Right forelimb (tissue), 1 donor: ENCODE results near the gene FBRSL1.
"Not testable (repeated sequence)": the region's sequence is repeated elsewhere in the genome, so short reads cannot be mapped to it uniquely, and the experiment has no call there.

Experiments used
- DNase-seq: peaks from one replicate; pipeline ENCODE4 v3.0.0-alpha.2; 2018

Gene FBRSL1

DNA sequence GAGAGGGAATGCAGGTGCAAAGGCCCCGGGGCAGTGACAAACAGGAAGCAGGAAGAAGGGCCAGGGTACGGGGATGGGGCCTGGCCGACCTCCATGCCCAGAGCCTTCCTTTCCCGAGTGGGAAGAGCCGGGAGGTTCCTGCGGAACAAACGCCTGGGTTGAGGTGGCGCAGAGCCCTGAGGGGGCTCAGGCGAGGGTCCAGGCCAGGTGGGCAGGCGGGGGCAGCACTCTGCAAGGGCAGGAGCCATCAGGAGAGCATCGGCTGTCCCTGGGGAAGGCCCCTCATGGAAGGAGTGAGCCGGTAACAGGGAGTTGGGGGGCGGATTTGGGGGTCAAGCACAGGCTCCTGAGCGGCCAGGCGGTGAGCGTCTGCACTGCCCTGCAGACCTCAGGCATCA lies 18.1 kb upstream of the FBRSL1 start:
- no peak for DNase-seq

DNA sequence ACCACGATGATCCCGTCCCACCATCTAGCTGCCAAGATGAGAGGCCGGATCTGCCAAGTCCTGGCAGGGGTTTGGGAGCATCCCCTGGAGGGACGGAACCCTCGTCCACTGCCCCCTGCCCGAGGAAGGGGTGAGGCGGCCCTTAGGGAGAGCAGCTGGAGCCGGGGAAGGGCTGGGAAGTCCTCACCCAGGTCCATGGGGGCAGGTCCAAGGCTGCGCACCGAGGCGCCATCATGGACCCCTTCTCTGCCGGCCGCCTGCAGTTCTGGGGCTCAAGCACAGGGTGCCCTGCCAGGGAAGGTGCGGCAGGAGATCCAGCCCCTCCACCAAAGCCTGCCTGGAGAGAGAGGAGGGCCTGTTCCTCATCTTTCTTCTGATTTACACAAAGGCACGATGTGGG lies 17.6 kb upstream of the FBRSL1 start:
- no peak for DNase-seq

DNA sequence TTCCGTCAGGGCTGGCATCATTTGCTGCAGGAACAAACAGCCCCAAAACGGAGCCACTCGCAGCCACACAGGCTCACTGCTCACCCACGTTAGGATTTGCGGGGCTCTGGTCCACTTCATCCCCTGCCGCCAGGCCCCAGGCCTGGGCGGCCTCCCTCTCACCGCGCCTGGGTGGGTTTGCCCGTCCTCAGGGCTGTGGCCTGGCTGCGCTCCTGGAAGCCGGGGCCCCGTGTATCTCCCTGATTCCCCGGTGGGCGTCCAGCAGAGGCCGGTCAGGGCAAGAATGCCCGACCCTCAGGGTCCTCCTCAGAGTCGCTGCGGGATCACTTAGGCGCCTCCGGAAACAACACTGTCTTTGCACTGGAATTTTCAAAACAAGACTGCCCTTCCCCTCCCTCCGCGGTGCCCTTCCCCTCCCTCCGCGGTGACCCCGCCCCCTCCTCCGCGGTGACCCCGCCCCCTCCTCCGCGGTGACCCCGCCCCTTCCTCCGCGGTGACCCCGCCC lies 15.7 kb upstream of the FBRSL1 start:
- no peak for DNase-seq

DNA sequence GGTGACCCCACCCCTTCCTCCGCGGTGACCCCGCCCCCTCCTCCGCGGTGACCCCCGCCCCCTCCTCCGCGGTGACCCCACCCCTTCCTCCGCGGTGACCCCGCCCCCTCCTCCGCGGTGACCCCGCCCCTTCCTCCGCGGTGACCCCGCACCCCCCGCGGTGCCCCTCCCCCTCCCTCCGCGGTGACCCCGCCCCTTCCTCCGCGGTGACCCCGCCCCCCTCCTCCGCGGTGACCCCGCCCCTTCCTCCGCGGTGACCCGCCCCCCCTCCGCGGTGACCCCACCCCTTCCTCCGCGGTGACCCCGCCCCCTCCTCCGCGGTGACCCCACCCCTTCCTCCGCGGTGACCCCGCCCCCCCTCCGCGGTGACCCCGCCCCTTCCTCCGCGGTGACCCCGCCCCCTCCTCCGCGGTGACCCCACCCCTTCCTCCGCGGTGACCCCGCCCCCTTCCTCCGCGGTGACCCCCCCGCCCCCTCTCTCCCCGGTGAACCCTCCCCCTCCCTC lies 15.1 kb upstream of the FBRSL1 start:
- not testable (repeated sequence) for DNase-seq

DNA sequence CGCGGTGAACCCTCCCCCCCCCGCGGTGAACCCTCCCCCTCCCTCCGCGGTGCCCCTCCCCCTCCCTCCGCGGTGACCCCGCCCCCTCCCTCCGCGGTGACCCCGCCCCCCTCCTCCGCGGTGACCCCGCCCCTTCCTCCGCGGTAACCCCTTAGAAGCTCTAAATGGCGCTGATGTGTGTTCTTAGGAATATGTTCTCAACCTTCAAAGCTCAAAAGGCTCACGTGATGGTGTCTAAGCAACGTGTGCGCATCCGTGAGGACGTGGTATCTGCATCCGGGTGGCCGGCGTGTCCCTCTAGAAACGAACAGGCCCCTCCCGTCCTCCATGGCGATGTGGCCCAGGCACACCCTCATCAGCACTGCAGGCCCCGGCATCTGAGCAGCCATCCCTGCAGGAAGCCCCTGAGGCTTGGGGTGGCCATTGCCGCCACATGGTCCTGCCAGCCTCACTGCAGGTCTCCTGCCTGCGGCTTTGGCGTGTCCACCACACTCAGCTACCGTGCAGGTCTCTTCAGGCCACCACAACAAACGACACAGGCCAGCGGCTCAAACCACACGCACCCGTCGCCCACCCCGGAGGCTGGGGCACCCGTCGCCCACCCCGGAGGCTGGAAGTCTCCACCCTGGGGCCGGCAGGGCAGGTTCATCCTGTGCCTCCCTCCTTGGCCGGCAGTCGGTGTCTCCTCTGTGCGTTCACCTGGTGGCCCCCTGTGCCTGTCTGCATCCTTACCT lies 14.5 kb upstream of the FBRSL1 start:
- no peak for DNase-seq

DNA sequence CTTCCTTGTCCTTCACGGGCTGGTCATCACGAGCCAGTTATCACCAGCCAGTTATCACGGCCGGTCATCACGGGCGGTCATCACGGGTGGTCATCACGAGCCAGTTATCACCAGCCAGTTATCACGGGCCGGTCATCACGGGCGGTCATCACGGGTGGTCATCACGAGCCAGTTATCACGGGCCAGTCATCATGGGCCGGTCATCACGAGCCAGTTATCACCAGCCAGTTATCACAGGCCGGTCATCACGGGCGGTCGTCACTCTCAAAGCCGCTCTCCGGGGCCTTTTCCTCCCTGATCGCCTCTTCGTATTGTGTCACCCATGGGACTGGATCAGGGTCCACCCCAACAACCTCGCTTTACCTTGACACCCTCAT lies 13.9 kb upstream of the FBRSL1 start:
- DNase-seq = no peak

DNA sequence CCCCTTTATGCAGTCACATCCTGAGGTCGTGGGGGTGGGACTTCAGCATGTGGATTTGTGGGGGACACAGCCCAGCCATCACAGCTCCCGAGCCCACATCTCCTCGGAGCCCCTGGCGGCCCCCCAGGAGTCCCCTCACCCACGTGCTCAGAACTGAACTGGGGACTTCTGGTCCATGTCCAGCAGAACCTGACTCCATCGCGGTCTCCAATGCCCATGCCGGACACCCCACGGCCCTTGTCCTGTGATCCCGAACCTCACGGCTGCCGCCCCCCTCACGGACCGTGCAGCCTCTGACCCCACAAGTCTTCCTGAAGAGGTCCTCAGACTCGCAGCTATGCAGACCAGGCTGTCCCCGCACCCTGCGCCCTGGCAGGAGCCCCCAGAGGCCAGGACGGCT lies 13.5 kb upstream of the FBRSL1 start:
- no peak for DNase-seq

DNA sequence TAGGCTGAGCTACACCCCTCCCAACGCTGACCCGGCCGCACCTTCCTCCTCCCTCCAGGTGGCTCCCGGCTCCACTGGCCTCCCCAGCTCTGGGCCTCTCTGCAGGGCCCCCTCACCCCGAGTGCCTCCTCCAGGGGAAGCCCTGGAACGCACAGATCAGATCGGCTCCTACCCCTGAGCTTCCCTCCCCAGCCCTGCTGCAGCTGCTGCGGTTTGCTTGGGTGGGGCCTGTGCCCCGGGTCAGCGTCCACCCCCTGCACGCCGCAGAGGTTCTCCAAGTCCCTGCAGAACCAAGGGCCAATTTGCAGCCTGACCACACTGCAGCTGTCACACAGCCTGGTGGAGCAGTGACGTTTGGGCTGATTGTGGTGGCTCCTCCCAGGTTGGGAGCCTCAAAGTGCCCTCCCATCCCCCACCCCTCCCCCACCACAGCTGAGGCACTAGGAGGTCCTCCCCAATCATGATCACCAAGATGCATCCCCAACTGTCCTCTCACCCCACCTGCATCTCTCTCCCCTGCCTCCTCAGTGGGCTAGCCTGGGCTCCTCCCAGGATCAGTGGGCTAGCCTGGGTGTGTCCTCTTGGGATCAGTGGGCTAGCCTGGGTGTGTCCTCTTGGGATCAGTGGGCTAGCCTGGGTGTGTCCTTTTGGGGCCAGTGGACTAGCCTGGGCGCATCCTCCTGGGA lies 12.8 kb upstream of the FBRSL1 start:
- no peak for DNase-seq

DNA sequence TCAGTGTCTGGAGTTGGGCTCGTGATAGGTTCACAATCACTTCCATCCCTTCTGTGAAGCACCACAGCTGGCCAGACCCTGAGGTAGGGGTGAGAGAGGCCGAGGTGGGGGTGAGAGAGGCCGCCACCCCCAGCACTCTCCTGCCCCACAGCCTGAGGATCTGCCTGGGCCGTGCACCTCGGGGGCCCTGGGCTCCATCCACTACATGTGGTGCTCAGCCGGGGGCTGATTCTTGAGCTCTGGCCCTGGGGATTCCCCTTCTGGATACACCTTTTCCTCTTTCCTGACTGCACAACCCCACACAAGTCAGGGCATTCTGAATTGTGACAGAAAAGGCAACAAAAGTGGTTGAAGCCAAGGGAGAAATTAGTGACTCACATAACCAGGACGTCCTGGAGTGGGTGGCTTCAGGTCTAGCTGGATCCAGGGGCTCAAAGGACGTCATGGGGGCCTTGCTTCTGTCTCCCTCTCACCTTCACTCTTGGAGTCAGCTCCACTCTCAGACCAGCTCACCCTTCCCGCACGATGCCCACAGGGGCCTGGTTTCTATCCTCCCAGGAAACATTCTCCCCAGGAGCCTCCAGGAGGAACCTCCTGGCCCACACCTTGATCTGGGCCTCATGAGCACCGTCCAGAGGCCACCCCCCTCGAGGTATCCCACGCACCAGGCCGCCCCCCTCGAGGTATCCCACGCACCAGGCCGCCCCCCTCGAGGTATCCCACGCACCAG lies 12.1 kb upstream of the FBRSL1 start:
- no peak for DNase-seq

DNA sequence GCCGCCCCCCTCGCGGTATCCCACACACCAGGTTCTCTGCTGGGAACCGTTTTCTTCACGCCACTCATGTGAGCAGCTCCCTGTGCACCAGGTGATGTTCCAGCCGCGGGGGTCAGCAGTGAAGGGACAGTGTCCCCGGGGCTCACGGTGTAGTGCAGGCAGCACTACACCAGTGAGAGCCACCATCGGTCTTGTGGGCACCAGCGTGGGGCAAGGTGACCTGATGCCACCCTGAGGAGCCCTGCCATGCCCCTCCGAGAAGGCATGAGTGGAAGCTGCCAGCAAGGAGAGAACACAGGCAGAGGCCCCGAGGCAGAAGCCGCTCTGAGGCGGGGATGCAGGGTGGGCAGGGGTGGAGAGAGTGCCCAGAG lies 11.5 kb upstream of the FBRSL1 start:
- DNase-seq = no peak

DNA sequence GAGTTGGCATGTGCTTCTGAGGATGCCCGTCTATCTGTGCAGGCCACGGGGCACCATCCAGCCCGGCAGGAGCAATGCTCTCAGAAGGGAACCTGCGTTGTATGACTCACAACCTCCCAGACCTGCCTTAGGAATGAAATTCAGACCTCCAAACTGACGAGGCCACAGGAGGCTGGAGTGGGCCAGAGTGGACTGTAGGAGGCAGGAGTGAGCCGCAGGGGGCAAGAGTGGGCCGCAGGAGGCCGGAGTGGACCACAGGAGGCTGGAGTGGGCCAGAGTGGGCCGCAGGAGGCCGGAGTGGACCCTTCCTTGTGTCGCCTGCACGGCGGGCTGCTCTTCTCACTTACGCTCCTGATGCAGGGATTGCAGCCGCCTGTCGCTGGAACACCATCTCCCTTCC lies 11.1 kb upstream of the FBRSL1 start:
- DNase-seq = no peak

DNA sequence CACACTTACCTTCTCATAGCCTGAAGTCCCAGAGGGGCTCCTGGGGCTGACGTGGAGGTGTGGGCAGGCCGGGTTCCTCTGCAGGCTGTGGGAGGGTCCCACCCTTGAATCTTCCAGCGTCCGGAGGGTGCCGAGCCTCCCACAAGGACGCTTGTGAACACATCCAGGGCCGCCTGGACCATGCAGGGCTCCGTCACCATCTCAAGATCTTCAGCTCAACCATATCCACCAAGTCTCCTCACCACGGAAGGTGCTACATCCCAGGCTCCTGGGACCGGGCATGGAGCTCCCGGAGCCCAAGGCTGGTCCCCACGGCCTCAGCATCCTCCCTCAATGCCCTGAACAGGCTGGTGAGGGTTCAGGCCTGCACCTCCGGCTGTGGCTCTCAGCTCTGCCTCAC lies 10.7 kb upstream of the FBRSL1 start:
- DNase-seq = no peak

DNA sequence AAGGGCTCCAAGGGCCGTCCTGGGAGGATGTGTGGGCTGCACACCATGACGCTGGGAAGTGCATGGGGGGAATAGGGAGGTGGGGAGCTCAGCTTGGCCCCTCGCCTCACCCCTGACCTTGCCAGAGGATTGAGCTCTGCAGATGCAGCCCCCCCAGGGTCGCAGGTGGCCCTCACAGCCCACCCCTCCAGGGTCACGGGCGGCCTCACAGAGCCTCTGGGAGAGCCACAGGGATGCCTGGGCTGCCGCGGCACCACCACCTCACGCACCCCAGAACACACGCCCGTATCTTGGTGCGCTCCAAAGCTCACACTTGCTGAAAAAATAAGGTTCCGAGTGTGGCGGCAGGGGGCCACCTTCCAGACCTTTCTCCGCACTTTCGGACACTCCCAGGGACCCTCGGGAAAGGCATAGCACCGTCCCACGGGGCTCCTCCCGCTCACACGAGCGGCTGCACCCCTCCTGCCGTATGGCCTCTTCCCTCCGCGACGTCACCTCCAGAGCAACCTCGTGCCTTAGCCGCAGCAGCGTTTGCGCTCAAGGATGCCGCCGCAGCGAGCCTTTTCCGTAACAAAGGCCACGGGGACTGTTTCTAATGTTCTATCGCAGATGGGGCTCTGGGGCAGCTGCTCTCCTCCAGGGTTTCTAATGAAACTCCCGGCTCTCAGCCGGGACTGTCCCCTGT lies 9.9 kb upstream of the FBRSL1 start:
- DNase-seq = no peak

DNA sequence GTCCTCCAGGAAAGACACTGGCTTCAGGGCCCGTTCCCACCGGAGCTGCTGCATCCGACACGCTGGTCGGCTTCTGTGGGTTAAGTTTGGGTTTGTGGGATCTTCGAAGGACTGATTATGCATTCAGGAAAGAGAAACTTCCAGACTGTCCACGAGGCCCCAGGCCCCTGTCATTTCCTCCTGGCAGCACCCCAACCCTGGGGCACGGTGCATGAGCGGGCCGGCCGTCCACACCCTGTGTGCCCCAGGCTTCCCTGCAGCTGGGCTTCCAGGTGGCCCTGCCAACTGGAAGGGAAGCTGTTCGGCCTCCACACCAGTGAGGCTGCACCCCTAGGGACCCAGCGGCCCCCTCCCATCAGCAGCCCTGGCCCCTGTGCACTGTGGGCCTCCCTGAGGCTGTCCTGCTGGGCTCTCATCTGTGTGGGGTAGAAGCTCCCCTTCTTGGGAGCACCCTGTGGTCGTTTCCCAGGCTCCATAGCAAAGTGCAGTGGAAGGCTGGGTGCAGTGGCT lies 9.3 kb upstream of the FBRSL1 start:
- no peak for DNase-seq

DNA sequence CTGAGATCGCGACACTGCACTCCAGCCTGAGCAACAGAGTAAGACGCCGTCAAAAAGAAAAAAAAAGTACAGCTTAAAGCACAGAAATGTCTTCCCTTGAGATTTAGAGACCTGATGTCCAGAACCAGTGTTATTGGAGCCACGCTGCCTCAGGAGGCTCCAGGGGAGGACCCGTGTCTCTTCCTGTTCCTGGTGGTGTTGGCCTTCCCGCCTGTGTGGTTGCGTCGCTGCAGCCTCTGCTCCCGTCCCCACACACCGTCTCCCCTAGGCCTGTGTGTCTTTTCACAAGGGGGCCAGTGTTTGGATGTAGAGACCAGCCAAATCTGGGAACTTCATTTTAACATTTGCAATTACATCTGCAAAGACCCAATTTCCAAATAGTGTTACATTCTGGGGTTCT lies 8.6 kb upstream of the FBRSL1 start:
- DNase-seq = no peak

DNA sequence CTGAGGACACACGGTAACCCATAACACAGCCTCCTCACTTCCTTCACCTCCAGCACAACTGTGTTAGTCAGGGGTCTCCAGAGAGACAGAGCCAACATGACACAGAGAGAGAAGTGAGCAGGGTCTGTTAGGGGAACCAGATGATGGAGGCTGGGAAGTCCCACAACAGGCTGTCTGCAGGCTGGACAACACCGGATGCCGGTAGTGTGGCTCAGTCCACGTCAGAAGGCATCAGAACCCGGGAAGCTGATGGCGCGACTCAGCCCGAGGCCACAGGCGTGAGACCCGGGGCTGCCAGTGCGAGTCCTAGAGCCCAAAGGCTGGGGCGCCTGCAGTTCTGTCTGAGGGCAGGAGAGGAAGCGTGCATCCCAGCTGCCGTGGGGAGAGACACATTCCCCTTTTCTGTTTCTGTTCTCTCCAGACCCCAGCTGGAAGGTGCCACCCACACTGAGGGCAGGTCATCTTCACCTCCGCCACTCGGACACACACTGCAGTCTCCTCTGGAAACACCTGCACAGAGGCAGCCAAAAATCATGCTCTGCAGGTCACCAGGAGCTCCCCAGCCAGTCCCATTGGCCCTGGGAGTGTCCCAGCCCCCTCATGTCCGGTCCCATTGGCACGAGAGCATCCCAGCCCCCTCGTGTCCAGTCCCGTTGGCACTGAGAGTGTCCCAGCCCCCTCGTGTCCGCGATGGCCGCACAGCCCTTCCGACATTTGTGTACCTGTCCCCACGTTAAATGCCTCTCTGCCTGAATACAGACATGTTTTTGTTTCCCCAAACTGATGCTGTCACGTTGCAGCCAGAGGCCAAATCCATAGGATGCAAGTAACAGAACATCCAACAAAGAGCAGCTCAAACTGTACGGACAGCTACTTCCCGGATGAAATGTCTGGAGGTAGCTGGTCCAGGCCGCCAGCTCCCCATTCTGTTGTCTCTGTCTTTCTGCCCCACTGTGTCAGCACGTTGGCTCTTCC lies 7.9 kb upstream of the FBRSL1 start:
- DNase-seq = no peak

DNA sequence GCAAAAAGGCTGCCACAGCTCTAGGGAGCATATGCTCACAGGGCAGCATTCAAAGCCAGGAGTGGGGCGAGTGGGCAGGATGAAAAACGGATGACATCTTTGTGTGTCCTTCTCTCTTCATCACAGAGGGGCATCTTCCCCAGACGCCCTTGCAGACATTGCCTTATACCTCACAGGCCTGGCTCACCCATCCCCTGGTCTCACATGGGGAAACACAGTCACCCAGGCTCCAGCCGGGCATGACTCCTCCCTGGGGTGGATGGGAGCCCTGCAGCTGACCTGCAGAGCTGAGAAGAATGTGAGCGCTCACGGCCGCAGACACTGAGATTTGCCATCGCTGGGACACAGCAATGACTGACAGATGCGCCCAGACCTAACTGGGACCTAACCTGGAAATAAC lies 7.2 kb upstream of the FBRSL1 start:
- no peak for DNase-seq

DNA sequence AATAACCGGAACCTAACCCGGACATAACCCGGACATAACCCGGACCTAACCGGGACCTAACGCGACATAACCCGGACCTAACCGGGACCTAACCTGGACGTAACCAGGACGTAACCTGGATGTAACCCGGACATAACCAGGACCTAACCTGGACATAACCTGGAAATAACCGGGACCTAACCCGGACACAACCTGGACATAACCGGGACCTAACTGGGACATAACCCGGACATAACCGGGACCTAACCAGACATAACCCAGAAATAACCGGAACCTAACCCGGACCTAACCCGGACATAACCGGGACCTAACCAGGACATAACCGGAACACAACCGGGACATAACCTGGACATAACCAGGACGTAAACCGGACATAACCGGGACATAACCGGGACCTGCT lies 6.7 kb upstream of the FBRSL1 start:
- no peak for DNase-seq

DNA sequence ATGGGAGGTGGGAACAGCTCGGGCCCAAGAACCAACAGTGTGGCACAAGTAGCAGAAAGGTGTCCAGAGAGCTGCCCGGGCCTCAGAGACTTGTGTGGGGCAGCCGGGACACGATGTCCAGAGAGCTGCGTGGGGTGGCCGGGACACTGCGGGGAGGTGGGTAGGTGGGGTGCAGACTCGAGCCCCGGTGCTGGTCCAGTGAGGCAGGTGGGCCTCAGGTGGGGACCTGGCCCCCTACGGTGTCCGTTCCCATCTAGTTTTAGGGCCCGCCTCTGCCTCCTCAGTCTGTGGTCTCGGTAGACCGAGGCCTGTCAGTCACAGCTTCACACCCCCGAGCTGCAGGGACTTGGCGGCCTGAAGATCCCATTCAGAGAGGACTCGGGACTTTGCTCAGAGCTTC lies 6.3 kb upstream of the FBRSL1 start:
- no peak for DNase-seq

DNA sequence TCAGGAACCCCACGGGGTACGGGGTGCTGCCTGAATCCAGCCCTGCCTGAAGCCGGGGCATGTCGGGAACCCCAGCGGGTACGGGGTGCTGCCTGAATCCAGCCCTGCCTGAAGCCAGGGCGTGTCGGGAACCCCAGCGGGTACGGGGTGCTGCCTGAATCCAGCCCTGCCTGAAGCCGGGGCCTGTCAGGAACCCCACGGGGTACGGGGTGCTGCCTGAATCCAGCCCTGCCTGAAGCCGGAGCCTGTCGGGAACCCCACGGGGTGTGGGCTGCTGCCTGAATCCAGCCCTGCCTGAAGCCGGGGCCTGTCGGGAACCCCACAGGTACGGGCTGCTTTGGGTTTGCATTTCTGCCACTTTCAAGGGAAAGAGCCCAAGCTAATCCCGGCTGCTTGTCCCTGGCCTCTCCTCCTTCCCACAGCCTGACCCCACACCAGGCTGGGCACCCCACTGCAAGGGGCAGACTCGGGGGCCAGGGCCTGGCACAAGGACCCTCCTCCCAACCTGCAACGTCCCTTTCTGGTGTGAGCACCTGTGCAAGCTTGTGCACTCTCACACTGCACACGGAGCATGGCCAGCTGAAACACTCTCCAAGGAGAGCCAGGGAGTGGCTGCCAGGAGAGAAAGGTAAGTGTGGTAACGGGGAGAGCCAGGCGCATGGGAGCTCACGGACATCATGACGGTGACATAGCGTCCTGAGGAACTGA lies 5.6 kb upstream of the FBRSL1 start:
- no peak for DNase-seq

DNA sequence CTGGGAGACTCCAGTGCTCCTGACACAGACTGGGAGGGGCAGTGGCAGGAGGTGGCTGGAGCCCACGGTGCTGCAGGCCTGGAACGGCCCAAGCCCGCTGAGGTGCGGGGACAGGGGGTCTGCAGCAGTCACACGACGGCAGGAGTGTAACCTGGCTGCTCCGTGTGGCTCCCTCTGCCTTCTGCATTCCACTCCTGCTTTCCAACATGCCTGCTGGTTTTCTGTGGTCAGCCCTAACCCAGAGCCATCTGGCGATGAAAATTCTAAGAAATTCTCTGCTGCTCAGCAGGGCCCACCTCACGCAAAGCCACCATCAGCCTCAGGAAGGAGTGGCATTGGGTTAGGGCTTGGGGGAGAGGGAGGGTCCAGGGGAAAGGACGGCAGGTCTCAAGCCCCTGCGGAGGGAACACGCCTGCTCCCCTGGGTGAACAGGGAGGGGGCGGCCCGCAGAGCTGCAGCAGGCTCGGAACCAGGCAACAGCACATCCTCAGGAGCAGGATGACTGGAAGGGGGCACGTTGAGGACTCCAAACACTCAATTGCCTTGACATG lies 5.0 kb upstream of the FBRSL1 start:
- no peak for DNase-seq
